Measurements from ENCODE around the gene SUSD3.

Gene SUSD3

DNA sequence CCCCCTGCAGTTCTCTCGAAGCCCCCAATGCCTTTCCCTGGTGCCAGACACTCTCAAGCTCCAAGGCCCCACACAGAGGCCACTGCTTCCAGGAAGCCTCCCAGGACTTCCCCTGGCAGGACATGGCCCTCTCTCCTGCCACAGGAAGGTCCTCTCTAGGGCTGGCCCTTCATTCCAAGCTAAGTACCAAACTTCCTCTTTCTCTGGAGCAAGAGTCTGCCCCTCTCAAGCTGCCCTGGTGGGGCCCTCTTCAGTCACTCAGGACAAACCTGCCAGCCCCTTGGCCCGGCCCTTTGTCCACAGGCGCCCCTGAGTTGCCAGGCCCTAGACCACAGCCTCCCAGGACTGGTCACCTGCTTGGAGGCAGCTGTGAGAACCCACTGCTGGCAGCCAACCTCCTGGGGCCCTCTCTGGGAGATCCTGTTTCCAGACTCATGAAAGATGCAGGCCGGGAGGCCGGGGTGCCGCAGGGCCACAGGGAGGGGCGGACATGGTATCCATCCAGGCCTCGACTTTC, 69.0 kb downstream of the SUSD3 start:
- DNase-seq = no peak

DNA sequence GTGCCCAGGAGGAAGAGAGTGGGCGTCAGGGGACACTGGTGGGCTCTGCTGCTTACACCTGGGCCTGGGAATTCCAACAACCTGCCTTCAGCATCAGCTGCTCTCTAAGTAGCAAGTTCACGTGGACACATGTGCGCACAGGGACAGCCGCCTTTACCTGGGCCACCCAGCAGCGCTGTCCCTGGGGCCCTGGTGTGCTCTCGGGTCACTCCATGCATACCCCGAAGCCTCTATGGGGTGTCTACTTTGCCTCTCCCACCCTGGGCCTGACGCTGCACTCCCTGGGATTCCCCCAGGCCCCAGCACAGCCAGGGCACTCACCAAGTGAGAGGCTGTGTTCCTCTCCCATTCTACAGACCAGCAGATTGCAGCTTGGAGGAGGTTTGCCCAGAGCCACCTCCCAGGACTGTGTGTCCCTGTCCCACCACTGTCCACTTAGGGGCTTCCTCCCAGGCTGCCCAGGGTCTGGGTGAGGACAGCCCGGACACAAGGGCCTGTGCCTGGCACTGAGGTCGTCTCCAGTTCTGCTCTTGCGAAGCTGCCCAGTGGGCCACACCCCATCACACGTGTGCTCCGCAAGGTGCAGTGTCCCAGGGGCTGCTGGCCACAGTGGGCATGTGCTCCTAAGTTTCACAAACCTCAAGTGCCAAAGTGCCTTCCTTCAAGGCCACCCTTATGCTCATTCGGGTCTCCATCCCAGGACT, 69.7 kb downstream of the SUSD3 start:
- no peak for DNase-seq

DNA sequence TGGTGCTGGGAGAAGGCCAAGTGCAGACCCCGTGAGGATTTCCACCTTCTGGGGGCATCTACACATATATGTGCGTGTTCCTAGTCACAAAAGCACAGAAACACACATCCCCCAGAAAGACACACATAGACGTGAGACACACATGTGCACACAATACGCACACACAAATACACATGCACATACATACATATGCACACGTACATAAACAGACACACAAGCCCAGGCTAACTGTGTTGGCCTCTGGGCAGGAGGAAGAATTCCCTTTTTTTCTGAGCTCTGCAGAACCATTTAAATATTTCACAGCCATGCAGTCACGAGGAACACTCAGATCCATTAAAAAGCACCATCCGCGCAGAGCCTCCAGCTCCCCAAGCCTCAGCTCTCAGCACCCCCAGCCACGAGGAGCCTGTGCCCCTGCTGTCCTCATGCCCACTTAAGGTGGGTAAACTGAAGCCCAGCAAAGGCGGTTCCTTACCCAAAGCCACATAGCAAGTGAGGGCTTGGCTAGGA, 70.3 kb downstream of the SUSD3 start:
- no peak for DNase-seq

DNA sequence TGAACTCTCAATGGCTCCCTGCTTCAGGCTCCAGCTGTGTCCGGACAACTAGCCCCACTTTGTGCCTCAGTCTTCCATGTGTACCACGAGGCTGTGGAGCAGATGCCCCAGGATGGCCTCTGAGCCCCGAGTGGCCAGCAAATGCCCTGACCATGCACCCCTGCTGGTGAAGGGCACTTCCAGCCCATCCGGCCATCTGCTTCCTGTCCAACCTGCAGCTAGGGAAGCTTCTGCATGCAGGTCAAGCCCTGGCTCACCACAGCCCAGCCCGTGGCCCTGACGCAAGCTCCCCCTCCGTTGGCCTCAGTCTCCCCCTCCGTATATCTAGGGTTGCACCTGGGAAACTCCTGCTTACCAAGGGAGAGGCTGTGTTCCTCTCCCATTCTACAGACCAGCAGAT, 70.8 kb downstream of the SUSD3 start:
- DNase-seq = no peak

DNA sequence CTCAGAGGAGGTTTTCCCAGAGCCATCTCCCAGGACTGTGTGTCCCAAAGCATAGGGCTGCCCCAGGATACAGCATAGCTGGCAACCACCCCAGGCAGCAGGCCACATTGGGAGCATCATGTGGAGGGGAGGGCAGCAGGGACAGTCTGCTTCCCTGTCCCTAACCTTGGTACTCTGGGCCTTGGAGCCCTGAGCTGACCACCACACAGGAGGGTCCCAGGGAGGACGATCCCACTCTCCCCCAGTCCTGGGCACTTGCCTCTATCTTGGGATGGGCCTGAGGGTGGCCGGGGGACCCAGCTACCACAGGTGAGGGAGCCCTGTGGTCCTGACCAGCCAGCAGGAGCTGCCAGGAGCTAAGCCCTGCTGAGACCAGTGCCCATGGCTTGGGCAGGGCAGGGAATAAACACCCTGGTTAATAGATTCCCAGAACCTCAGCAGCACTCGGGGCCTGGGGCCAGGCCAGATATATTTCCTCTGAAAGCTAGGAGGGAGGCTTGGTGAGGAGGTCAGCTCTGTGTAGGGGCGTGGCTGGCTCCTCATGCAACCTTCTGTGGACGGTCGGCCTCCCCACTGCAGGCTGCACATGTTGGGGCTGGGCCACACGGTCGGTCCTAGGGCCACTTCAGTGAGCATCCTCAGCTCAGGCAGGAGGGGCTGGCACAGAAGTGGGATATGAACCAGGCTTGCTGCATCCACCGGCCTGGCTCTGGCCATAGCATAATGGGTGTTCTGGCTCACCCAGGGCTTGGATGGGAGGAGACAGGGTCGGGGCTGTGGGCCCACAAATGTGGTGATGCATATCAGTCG, 71.4 kb downstream of the SUSD3 start:
- no peak for DNase-seq

DNA sequence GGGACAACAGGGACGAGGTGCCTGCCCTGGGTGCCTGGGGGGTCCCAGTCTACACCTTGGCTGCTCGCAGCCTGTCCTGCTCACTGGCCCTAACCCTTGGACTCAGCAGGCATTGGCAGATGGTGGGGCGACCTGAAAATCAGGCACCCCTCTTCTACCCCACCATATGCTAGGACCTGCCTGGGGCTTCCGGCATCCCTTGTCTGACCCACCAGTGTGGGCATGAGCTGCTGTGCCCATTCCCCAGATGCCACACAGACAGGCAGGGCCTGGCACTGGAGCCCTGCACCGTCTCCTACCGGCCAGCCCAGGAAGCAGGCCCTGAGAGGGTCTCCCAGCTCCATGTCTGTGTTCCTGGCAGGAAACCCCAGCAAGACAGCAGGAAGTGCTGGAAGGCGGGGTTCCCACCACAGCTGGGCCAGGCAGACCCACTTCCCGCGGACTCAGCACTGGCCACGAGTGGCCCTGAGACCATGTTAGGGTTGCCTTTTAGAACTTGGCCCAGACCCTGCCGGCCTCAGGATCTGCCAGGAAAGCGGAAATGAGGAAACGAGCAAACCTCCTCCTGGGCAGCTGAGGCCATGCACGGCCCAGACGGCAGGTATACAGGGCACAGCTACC, 72.5 kb downstream of the SUSD3 start:
- no peak for DNase-seq

DNA sequence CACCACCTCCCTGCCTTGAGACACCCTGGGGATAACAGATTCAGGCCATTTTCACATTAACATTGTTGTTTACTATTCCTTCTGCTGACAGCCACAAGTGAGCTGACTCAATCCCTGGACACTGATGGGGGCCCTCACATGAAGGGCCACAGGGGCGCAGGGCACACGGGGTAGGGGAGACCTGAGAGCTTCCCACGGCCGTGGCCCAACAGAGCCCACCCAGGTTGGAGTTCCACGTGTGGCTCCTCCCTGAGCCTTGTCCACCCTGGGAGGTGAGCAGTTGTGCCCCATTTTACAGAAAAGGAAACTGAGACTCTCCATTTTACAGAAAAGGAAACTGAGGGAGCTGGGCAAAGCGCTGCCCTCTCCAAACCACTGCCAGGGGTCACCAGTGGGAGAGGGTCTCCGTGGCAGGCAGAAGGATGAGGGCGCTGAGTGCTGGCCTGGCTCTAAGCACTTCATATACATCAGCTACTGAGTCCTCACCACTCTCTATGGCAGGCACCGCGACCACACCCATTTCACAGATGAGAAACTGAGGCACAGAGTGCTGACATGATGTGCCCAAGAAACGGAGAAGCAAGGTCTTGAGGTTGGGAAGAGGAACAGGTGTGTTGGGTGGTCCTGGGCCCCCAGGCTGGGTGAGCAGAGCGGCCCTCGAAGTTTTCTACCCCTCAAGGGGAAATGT, 73.2 kb downstream of the SUSD3 start:
- no peak for DNase-seq

DNA sequence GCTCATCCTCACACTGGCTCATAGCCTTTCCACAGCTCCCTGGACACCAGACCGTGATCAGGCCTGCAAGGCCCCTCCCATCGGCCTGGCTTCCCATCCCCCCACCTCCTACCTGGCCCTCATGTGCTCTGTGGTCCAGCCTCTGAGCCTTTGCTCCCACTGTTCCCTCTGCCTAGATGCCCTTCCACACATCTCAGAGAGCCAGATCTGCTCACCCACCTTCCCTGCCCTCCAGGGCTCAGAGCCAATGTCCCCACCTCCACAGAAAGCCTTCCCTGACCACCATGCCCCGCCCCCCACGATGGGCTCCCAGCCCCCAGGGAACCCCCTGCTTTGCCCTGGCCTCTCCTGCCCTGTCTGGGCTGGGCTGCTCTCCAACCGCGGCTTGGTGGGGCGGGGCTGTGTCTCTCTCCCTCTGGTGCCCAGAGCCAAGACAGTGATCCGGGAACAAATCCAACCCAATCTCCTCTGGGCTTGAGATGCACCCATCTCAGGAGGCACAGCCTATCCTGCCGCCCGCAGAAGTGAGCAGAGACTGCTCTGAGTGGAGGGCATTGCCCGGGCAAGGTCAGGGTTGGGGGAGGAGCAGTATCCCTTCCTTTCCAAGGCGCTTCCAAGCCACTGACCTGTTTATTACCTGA, 73.9 kb downstream of the SUSD3 start:
- DNase-seq = no peak

DNA sequence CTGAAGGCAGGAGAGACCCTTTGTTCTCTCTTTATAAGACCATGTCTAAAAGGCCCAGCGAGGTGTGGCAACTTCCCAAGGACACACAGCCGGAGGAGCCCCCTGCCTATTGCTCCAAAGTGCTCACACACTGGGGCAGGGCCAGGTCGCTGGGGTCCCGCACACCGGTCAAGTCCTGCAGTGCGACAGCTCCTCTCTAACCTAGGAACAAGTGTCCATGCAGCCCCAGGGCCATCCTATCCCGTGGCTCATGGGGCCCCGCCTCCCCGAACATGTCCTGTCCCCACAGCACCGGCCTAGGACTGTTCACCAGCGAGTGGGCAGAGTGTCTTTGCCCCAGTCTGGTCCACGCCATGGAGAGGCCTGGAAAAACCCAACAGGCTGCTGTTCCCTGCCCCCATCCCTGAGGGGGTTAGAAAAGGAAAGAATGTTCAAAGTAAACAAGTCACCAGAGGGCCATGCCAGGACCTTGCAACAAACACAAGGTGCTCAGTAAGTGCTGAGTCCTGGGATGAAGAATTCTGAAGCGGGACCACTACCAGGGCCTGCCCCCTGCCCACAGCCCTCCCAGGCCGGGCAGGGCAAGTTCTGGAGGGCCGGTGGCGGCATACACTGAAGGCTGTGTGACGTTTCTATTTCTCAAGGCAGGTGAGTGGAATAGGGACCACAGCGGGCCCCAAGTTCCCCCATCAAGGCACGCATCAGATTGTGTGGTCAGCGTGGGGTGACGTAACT, 74.6 kb downstream of the SUSD3 start:
- DNase-seq = no peak

DNA sequence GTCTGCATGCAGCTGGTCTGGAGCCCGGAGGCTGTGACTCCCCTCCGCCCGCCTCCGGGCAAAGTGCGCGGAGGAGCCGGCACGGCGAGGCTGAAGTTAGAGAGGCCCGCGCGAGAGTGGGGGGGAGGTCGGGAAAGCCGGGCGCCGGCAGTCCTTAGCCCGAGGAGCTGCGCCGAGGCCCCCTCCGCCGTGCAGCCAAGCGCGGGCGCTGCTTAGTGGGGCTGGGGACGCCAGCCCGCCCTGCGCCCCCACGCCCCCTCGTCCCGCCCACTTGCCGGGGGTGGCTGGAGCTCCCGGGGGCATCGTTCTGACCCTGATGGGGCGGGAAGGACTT, 75.1 kb downstream of the SUSD3 start:
- DNase-seq = peak; percentile 90

DNA sequence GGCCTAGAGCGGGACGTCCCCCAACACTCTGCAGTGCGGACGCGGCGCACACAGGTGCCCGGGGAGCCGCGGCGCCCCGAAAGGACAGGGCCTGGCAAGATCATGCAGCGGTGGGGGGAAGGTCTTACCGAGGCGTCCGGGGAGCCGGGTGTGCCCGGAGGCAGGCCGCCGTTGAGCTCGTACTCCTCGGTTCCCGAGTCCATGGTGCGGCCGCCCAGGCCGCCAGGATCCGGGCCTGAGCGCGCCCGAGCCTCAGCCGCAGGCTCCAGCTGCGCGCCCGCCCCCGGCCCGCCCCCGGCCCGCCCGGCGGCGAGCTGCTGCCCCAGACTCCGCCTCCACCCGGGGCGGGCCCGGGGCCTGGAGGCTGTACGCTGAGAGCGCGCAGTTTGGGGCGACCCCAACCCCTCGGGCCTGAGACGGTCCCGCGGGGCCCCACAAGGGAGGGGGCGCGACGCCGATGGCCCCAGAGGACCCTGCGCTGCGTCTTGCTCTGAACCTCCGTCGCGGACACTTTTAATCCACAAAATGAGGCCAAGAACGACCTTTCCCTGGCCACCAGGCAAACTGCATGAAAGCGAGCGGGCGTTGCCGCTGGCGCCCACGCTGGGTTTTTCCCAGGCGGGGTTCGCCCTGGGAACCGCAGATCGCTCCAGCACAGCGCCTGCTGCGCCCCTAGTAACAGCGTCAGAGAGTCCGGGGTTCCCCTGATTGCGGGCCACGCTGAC, 75.7 kb downstream of the SUSD3 start, which contains the start of gene NINJ1:
Gene NINJ1, minus strand, starts transcription at position 237 of the 725 bp plus-strand sequence. Its CDS starts 34 bp downstream, at position 203.
- peak; percentile 91 for DNase-seq

All from retina (tissue), 1 donor.